HFFc6 (cell line): Measurements from ENCODE around the gene IGFL3. TPM values are rescaled to one million over a fixed set of nuclear protein-coding genes. Genes with fewer than 3 reads are reported as not detected.

ENCODE experiments used
- DNase-seq: peaks from one replicate; pipeline ENCODE4 v3.0.0-alpha.2; 2018
- H3K27ac Mint-ChIP-seq: 2 replicates; pipeline ENCODE4 v1.8.0; 2020; ENCODE audit warnings: mild to moderate bottlenecking, mixed read lengths
- H3K27me3 Mint-ChIP-seq: 2 replicates; pipeline ENCODE4 v1.8.0; 2021; ENCODE audit warnings: mild to moderate bottlenecking, moderate library complexity, mixed read lengths; ENCODE audit not compliant: insufficient read depth
- H3K36me3 Mint-ChIP-seq: 2 replicates; pipeline ENCODE4 v1.8.0; 2021; ENCODE audit warnings: low read depth, mixed read lengths
- H3K4me1 Mint-ChIP-seq: 2 replicates; pipeline ENCODE4 v1.8.0; 2020; ENCODE audit warnings: low read depth, mixed read lengths
- H3K4me3 Mint-ChIP-seq: 2 replicates; pipeline ENCODE4 v1.8.0; 2020; ENCODE audit warnings: mild to moderate bottlenecking, moderate library complexity, mixed read lengths
- H3K9me3 Mint-ChIP-seq: 2 replicates; pipeline ENCODE4 v1.8.0; 2020; ENCODE audit warnings: mild to moderate bottlenecking, mixed read lengths
- total RNA-seq, 6 experiments: library from RNA; stranded (reverse); fragmentation: NEBNext Ultra II Directional; extraction: Animal tissue kit (Norgen Biotek cat#: 25700); gene quantifications; 2 replicates in 1 of 6; 3 replicates in 5 of 6; pipeline ENCODE4 v1.2.3, GENCODE V29; 2021
- TF ChIP-seq, protein P1 (sequence below): fragments of 200-600 bp; sonication (generic); IDR thresholded peaks from 2 replicates; pipeline ENCODE4 v1.5.0; 2021; ENCODE audit warnings: antibody characterized with exemption, mild to moderate bottlenecking

Gene IGFL3
- total RNA-seq, 6 experiments from 2014 or later = not detected

DNA sequence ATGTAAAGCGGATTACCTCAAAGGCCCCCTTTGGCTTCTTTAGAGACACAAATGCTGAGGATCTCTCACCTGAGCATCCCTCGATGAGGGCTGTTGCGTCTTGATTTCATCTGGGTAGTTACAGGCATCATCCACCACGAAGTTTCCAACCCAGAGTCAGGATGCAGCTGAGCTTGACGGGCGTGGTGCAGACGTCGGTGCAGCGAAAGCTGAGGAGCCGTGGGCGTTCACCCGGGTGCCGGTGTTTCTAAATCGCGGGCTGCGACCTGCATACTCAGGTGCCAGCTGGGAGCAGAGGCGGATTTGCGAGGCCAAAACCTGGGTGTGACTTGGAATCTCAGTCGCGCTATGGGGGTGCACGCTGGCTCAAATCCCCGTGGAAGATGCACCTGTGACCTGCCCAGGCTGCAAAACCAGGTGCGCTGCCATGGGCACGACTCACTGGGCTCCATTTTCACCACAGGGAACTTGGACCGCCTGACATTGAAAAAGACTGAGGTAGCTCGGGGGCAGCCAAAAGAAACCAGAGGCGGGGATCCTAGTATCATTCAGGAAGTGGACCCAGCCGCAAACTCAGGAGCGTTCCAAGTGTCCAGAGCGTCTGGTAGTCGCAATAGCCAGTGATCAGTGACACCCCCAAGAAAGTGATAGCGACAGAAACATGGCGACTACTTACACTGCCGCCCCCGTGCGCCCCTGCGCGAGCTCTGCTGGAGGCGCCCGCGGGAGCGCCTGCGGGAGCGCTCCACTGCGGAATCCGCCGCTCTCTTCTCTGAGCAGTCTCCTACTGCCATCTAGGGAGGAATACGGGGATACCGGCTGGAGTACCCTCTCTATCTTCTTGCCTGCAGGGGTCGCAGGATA lies 47.3 kb downstream of the IGFL3 start:
- H3K4me3 Mint-ChIP-seq = peak overlapping the region; percentile 75
- H3K27me3 Mint-ChIP-seq = peaks cover 23% of the 10 kb centered on the region
- no peaks in the 10 kb centered on the region for H3K9me3 Mint-ChIP-seq
- H3K4me1 Mint-ChIP-seq = peaks cover 46% of the 10 kb centered on the region
- peak; percentile 76 for DNase-seq
- TF ChIP-seq, protein P1, sequence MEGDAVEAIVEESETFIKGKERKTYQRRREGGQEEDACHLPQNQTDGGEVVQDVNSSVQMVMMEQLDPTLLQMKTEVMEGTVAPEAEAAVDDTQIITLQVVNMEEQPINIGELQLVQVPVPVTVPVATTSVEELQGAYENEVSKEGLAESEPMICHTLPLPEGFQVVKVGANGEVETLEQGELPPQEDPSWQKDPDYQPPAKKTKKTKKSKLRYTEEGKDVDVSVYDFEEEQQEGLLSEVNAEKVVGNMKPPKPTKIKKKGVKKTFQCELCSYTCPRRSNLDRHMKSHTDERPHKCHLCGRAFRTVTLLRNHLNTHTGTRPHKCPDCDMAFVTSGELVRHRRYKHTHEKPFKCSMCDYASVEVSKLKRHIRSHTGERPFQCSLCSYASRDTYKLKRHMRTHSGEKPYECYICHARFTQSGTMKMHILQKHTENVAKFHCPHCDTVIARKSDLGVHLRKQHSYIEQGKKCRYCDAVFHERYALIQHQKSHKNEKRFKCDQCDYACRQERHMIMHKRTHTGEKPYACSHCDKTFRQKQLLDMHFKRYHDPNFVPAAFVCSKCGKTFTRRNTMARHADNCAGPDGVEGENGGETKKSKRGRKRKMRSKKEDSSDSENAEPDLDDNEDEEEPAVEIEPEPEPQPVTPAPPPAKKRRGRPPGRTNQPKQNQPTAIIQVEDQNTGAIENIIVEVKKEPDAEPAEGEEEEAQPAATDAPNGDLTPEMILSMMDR = peak; percentile 95
- no peaks in the 10 kb centered on the region for H3K36me3 Mint-ChIP-seq
- H3K27ac Mint-ChIP-seq = no peak overlapping the region

DNA sequence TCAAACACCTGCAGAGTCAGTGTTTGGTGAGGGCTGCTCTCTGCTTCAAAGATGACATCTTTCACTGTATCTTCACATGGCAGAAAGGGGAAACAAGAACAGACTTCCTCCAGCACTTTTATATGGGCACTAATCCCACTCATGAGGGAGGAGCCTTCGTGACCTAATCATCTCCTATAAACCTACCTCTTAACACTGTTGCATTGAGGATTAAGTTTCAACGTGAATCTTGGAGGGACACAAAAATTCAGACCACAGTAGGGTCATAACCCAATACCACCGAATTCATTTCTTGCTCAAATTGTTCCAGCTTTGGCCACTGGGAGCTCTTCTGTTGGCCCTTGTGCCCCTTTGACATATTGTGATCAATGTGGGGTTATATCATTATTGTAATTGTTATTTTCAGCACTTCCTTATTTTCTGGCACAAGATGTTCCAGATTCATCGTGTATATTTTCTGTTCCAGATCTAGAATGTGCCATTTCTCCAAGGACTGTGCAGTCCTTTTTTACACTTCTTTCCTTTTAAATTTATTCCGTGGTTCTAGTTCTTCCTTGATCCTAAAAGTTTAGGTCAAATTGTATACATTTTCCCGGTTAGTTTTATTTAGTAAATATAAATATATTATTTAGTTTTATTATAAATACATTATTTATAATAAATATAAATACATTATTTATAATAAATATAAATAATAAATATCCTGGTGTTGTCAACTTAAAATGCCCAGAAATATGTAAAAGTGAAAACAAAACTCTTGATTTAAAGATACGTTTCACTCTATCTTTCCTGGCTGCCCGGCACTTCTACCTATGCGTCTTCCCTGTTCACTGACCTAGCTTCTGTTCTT lies 48.2 kb downstream of the IGFL3 start:
- Mint-ChIP-seq H3K27ac (no peak overlapping the region), H3K4me1 (peaks cover 42% of the 10 kb centered on the region), H3K4me3 (no peak overlapping the region), H3K27me3 (peaks cover 26% of the 10 kb centered on the region), H3K36me3 (no peaks in the 10 kb centered on the region), H3K9me3 (no peaks in the 10 kb centered on the region)
- TF ChIP-seq, protein P1 = peak; percentile 46; the same call in 1 of the 2 replicates
- DNase-seq = no peak

DNA sequence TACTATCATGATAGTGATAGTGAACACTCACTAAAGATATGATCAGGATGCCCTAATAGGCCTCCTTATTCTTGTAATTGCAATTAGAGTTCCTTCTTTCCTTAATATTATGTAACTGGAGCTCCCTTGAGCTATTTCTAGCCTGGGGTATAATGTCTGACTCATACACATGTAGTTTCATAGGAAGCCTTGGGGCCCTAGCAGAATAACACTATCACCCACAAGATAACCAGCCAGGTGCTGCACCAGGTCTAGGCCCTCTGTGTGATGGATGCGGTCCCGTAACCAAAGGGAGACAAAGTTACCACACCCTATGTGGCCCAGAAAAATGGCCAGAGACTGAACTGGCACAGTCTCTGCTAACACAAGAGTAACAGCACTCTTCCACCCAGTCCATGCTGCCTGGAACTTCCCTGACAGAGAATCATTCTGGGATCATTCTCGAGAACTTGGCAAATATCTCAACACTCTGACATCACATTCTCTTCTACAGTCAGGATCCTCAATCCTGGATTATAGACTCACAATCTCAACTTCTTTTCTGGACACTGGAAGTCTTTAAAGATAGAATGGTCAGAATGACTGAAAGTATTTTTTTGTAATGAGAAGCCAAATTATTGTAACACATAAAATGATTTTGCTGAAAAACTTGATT lies 51.1 kb downstream of the IGFL3 start:
- no peaks in the 10 kb centered on the region for H3K9me3 Mint-ChIP-seq
- no peaks in the 10 kb centered on the region for H3K36me3 Mint-ChIP-seq
- H3K27me3 Mint-ChIP-seq = peaks cover 28% of the 10 kb centered on the region
- DNase-seq = peak; percentile 18
- no peak overlapping the region for H3K27ac Mint-ChIP-seq
- TF ChIP-seq, protein P1 = no peak
- peaks cover 54% of the 10 kb centered on the region for H3K4me1 Mint-ChIP-seq
- no peak overlapping the region for H3K4me3 Mint-ChIP-seq

Other genes starting within 250 kb of the IGFL3 start
- gene IRF2BP1, start 238.5 kb downstream of the IGFL3 start, total RNA-seq = 10 to 100 TPM; 19.3 to 25.0 (median 21.8) TPM
- gene MYPOP, start 222.1 kb downstream of the IGFL3 start, total RNA-seq = 10 to 100 TPM; 10.2 to 11.2 (median 10.5) TPM
- gene NANOS2, start 209.9 kb downstream of the IGFL3 start, total RNA-seq = not detected
- gene NOVA2, start 150.8 kb downstream of the IGFL3 start, total RNA-seq = under 1 TPM in 4 of 6 experiments, not detected in 2; 0.03 to 0.14 (median 0.10) TPM
- gene CCDC61, start 129.2 kb downstream of the IGFL3 start, total RNA-seq = 10 to 100 TPM in 3 of 6 experiments, 1 to 10 TPM in 3; 8.6 to 13.1 (median 11.0) TPM
- gene PGLYRP1, start 101.6 kb downstream of the IGFL3 start, total RNA-seq = not detected
- gene IGFL4, start 83.7 kb downstream of the IGFL3 start, total RNA-seq = not detected
- not detected for gene IGFL2, start 23.6 kb upstream of the IGFL3 start, total RNA-seq
- not detected for gene IGFL1, start 105.1 kb upstream of the IGFL3 start, total RNA-seq
- gene HIF3A, start 172.4 kb upstream of the IGFL3 start, total RNA-seq = 1 to 10 TPM in 4 of 6 experiments, under 1 TPM in 2; 0.14 to 3.3 (median 2.1) TPM
- 10 to 100 TPM; 62.8 to 80.6 (median 76.3) TPM for gene PPP5C, start 222.4 kb upstream of the IGFL3 start, total RNA-seq